Heart left ventricle (tissue), 13 donors: ENCODE results near the gene VPS4B.

ENCODE experiments used
- CTCF ChIP-seq, 12 donors: fragments of 200-600 bp; sonication (generic) in 4 of 12; IDR thresholded peaks; one replicate each; pipeline versions ENCODE4 v1.5.0 to v1.8.0; 2018 to 2022; ENCODE audit warnings: antibody characterized with exemption in 12 of 12, mild to moderate bottlenecking in 5 of 12
- POLR2A ChIP-seq, 2 donors: fragments of 450-650 bp; IDR thresholded peaks; one replicate each; pipeline ENCODE4 v1.6.1; 2017; ENCODE audit warnings: antibody characterized with exemption in 2 of 2, mild to moderate bottlenecking in 2 of 2, moderate library complexity in 2 of 2
- donor health status: ischemic (EF 13 %, LVEDD 7.1; RV severe dilation, severe dysfunction).
- donor health status: DM: no; HTN: yes; CAD: no.
- donor health status: DM: no; HTN: no; CAD: no.
- donor health status: ischemic (EF 25% LVEDD 6.9; RV normal size, moderate dysfunction).
- donor health status: ischemic (EF 25% LVEDD 5.7; RV mildly dilated, moderate dysfunction).
- donor health status: ischemic (EF 35%, LVEDD 5.7; RV mildly dilated, moderate dysfunction).
- donor health status: nonischemic (EF 11% LVEDD 7.7; RV severe dilation, severe dysfunction).
- donor health status: DM: yes; HTN: yes; CAD: no.
- donor health status: PGD.
- donor health status: ischemic (EF 29% LVEDD 5.4; RV normal size, mild dysfunction).
- donor health status: nonischemic (EF 23%, LVEDD 6.1; RV moderate dilation, normal function).

- TF ChIP-seq CTCF (IDR thresholded peaks at IDR 0.05) (no peak), POLR2A (IDR thresholded peaks at IDR 0.05) (no peak)
Observed at GRCh38 chr18:63447066-63447465, 24.8 kb upstream of the VPS4B start.
